Adrenal gland (tissue), 12 donors: ENCODE measurements around the gene C11orf58. TPM values are rescaled to one million over a fixed set of nuclear protein-coding genes. Genes with fewer than 3 reads are reported as not detected.

Experiments used
- DNase-seq, 7 donors: peaks; one replicate each; pipeline ENCODE4 v3.0.0-alpha.2; 2019 to 2020
- H3K27ac ChIP-seq, 5 donors: fragments of 200-600 bp; sonication (generic) in 4 of 5; 1 replicate in 3 of 5; 2 replicates in 2 of 5; pipeline versions ENCODE4 v1.5.1 to v1.8.0; 2016 to 2020; ENCODE audit warnings: mild to moderate bottlenecking in 1 of 5
- H3K27me3 ChIP-seq: fragments of 200-600 bp; 2 replicates; pipeline ENCODE4 v1.8.0; 2021
- H3K36me3 ChIP-seq, 2 donors: fragments of 200-600 bp; replicated peaks in 1 of 2; 1 replicate in 1 of 2; 2 replicates in 1 of 2; pipeline versions ENCODE4 v1.5.1 to v1.8.0; 2018 to 2022
- H3K4me1 ChIP-seq, 2 donors: fragments of 200-600 bp; replicated peaks in 1 of 2; 1 replicate in 1 of 2; 2 replicates in 1 of 2; pipeline versions ENCODE4 v1.5.1 to v1.8.0; 2018 to 2021
- H3K4me3 ChIP-seq, 4 donors: fragments of 200-600 bp; sonication (generic) in 3 of 4; one replicate each; pipeline ENCODE4 v1.5.1; 2016 to 2018
- H3K9me3 ChIP-seq, 3 donors: fragments of 200-600 bp; sonication (generic) in 1 of 3; replicated peaks in 1 of 3; 1 replicate in 2 of 3; 2 replicates in 1 of 3; pipeline versions ENCODE4 v1.5.1 to v1.8.0; 2016 to 2021
- CTCF ChIP-seq, 6 experiments: fragments of 450-650 bp in 4 of 6; fragments of 200-600 bp in 2 of 6; sonication (generic) in 1 of 6; IDR thresholded peaks; 1 replicate in 5 of 6; 2 replicates in 1 of 6; pipeline versions ENCODE4 v1.5.1 to v1.8.0; 2016 to 2021; ENCODE audit warnings: antibody characterized with exemption in 6 of 6, mild to moderate bottlenecking in 2 of 6, moderate library complexity in 1 of 6
- POLR2A ChIP-seq, 2 donors: fragments of 450-650 bp; IDR thresholded peaks; one replicate each; pipeline ENCODE4 v1.6.1; 2017; ENCODE audit warnings: antibody characterized with exemption in 2 of 2, mild to moderate bottlenecking in 2 of 2, moderate library complexity in 1 of 2
- WGBS, 4 donors: extraction: QIAGEN DNeasy Blood & Tissue Kit in 2 of 4; methylation state at CpG; one replicate each; pipeline versions ENCODE4 v1.1.5 to v1.1.7; 2013 to 2017; 5-methylcytosine and 5-hydroxymethylcytosine counted together
- intact Hi-C, 2 donors: fragments of 100-400 bp; cut with DNase I; formaldehyde crosslinking; loops; one replicate each; pipeline versions ENCODE4 v1.14.1 to v1.15.0; 2022 to 2023
- polyA plus RNA-seq, 3 donors: library from polyadenylated mRNA; stranded (reverse); fragments of 200-250 nt in 2 of 3; fragments of 350-450 nt in 1 of 3; fragmentation: Illumina TruSeq in 1 of 3; extraction: RNeasy Lipid Tissue Mini Kit (QIAGEN cat#74804) in 1 of 3; gene quantifications; one replicate each; pipeline ENCODE4 v1.2.3, GENCODE V29; 2013 to 2014
- total RNA-seq, 9 donors: library from RNA; depleted of rRNA in 4 of 9; stranded (reverse); fragments of >200 nt in 4 of 9; fragments of 120-200 nt in 1 of 9; fragmentation: NEBNext Ultra II Directional in 1 of 9; extraction: Animal tissue kit (Norgen Biotek cat#: 25700) in 1 of 9; gene quantifications; one replicate each; pipeline versions ENCODE4 v1.1.0 to v1.2.4, GENCODE V29; 2013 to 2023
- donor health status: healthy with polysubstance abuse.
- donor health status: Bipolar disorder and iron deficiency.
- donor health status: DM: yes; HTN: yes; CAD: no.
- donor health status: DM: no; HTN: no; CAD: no.
- donor health status: DM: no; HTN: no; CAD: no.
- donor health status: DM: yes; HTN: yes; CAD: no.

Gene C11orf58
- total and polyA plus RNA-seq, 12 donors: 63.7 to 297 (median 125) TPM

GRCh38 chr11:16767137-16767536 lies 28.7 kb downstream of the C11orf58 start:
- Histone ChIP-seq H3K4me1 (no peaks in the 10 kb centered on the region), H3K4me3 (no peak overlapping the region), H3K27ac (no peak overlapping the region), H3K36me3 (no peaks in the 10 kb centered on the region), H3K27me3 (no peaks in the 10 kb centered on the region), H3K9me3 (no peaks in the 10 kb centered on the region)
- TF ChIP-seq POLR2A (IDR thresholded peaks at IDR 0.05): no peak
- no peak for TF ChIP-seq CTCF (IDR thresholded peaks at IDR 0.05)
- no peak for DNase-seq
- WGBS, 4 donors: 72 to 79% (median 77%) methylated on average over 4 of the region's 4 CpGs
- intact Hi-C loops: no loop called here

- no peak for DNase-seq
- WGBS, 4 donors: 81 to 95% (median 88%) methylated on average over 1 to 4 of the region's 4 CpGs
- Histone ChIP-seq H3K27ac (no peak overlapping the region), H3K27me3 (no peaks in the 10 kb centered on the region), H3K36me3 (no peaks in the 10 kb centered on the region), H3K4me3 (no peak overlapping the region), H3K4me1 (no peaks in the 10 kb centered on the region), H3K9me3 (no peaks in the 10 kb centered on the region)
- intact Hi-C loops: no loop called here
- TF ChIP-seq CTCF (IDR thresholded peaks at IDR 0.05): no peak
- TF ChIP-seq POLR2A (IDR thresholded peaks at IDR 0.05): no peak
These were observed 29.5 kb downstream of the C11orf58 start for GRCh38 chr11:16767957-16768356.

GRCh38 chr11:16769386-16769785 lies 30.9 kb downstream of the C11orf58 start:
- Histone ChIP-seq H3K9me3 (no peaks in the 10 kb centered on the region), H3K36me3 (no peaks in the 10 kb centered on the region), H3K4me3 (no peak overlapping the region), H3K27ac (no peak overlapping the region), H3K4me1 (no peaks in the 10 kb centered on the region), H3K27me3 (no peaks in the 10 kb centered on the region)
- no peak for DNase-seq
- intact Hi-C loops: no loop called here
- 85 to 94% (median 89%) methylated on average over 4 of the region's 4 CpGs for WGBS, 4 donors
- TF ChIP-seq CTCF (IDR thresholded peaks at IDR 0.05): no peak
- no peak for TF ChIP-seq POLR2A (IDR thresholded peaks at IDR 0.05)

GRCh38 chr11:16770016-16770415 lies 31.6 kb downstream of the C11orf58 start:
- H3K27ac ChIP-seq: no peak overlapping the region
- DNase-seq: no peak
- intact Hi-C loops: no loop called here
- WGBS, 4 donors: 45 to 75% (median 67%) methylated on average over 5 to 11 of the region's 11 CpGs
- H3K27me3 ChIP-seq: no peaks in the 10 kb centered on the region
- no peak for TF ChIP-seq POLR2A (IDR thresholded peaks at IDR 0.05)
- no peaks in the 10 kb centered on the region for H3K36me3 ChIP-seq
- H3K9me3 ChIP-seq: no peaks in the 10 kb centered on the region
- no peak overlapping the region for H3K4me3 ChIP-seq
- H3K4me1 ChIP-seq: no peaks in the 10 kb centered on the region

- H3K36me3 ChIP-seq: no peaks in the 10 kb centered on the region
- H3K27ac ChIP-seq: no peak overlapping the region
- no peaks in the 10 kb centered on the region for H3K4me1 ChIP-seq
- intact Hi-C loops: no loop called here
- TF ChIP-seq CTCF (IDR thresholded peaks at IDR 0.05) (no peak), POLR2A (IDR thresholded peaks at IDR 0.05) (no peak)
- DNase-seq: peak in 1 of 7 donors; percentile 43
- no peaks in the 10 kb centered on the region for H3K27me3 ChIP-seq
- WGBS, 4 donors: 85 to 90% (median 89%) methylated on average over 9 to 12 of the region's 12 CpGs
- H3K4me3 ChIP-seq: no peak overlapping the region
- H3K9me3 ChIP-seq: no peaks in the 10 kb centered on the region
These were observed 33.1 kb downstream of the C11orf58 start for GRCh38 chr11:16771350-16772140.
